Upper lobe of left lung (tissue), 4 donors: Measurements from ENCODE around the gene ANKMY1.

Experiments used
- CTCF ChIP-seq, 6 experiments: fragments of 450-650 bp in 4 of 6; fragments of 200-600 bp in 2 of 6; sonication (generic) in 2 of 6; IDR thresholded peaks; one replicate each; pipeline ENCODE4 v1.5.1; 2016 to 2019; ENCODE audit warnings: antibody characterized with exemption in 6 of 6
- POLR2A ChIP-seq, 4 donors: fragments of 450-650 bp; IDR thresholded peaks; one replicate each; pipeline ENCODE4 v1.5.1; 2016 to 2017; ENCODE audit warnings: antibody characterized with exemption in 4 of 4, mild to moderate bottlenecking in 2 of 4

GRCh38 chr2:240560084-240560479 lies 2.3 kb upstream of the ANKMY1 start, which contains the start of gene DUSP28:
- TF ChIP-seq POLR2A (IDR thresholded peaks at IDR 0.05), result peak in 3 of 4 donors; percentile 88 to 92 (median 92)
- TF ChIP-seq CTCF (IDR thresholded peaks at IDR 0.05), result peak in 1 of 6 experiments; percentile 22
